Caco-2 (cell line): Measurements from ENCODE around the gene ATP6V0E2. TPM values are rescaled to one million over a fixed set of nuclear protein-coding genes. Genes with fewer than 3 reads are reported as not detected.

Source experiments
- BruUV-seq: library from RNA; stranded (reverse); fragments of 400-500 nt; replicated peaks from 2 replicates; lab custom pipeline; 2021; lab: Mats Ljungman, UMichigan
- CTCF ChIA-PET: fragments of 300-600 bp; sonication (Branson Sonifier 250); formaldehyde crosslinking; loops from one replicate; lab custom pipeline; 2022; ENCODE audit warnings: antibody characterized with exemption; lab: Charles Lee
- POLR2A ChIA-PET: fragments of 300-600 bp; sonication (Branson Sonifier 250); formaldehyde crosslinking; loops from one replicate; lab custom pipeline; 2022; ENCODE audit warnings: antibody characterized with exemption; lab: Charles Lee
- DNase-seq, 2 experiments: peaks; one replicate each; pipeline versions ENCODE4 v3.0.0 to v3.0.0-alpha.2; 2020 to 2022
- H3K27me3 ChIP-seq: replicated peaks from 2 replicates; pipeline ENCODE4 v1.6.0; 2011; ENCODE audit warnings: low read length; ENCODE audit not compliant: control insufficient read depth, insufficient read depth
- H3K36me3 ChIP-seq: 2 replicates; pipeline ENCODE4 v1.5.1; 2011; ENCODE audit warnings: low read length; ENCODE audit not compliant: control insufficient read depth, insufficient read depth
- H3K4me1 ChIP-seq: fragments of 250-450 bp; sonication (Bioruptor Pico); 2 replicates; pipeline ENCODE4 v1.5.1; 2020; ENCODE audit warnings: mild to moderate bottlenecking
- H3K4me3 ChIP-seq: 2 replicates; pipeline ENCODE4 v1.5.1; 2011; ENCODE audit warnings: low read depth, mild to moderate bottlenecking, control low read depth, low read length
- H3K9me3 ChIP-seq: fragments of 250-450 bp; sonication (Bioruptor Pico); 2 replicates; pipeline ENCODE4 v1.5.1; 2020; ENCODE audit warnings: mild to moderate bottlenecking, moderate library complexity
- H3K27ac Mint-ChIP-seq: one replicate; pipeline ENCODE4 v1.8.0; 2022; ENCODE audit warnings: mixed read lengths; ENCODE audit not compliant: unreplicated experiment
- H3K27me3 Mint-ChIP-seq: one replicate; pipeline ENCODE4 v1.8.0; 2022; ENCODE audit warnings: mixed read lengths; ENCODE audit not compliant: insufficient read depth, unreplicated experiment
- H3K36me3 Mint-ChIP-seq: one replicate; pipeline ENCODE4 v1.8.0; 2022; ENCODE audit warnings: mild to moderate bottlenecking, mixed read lengths; ENCODE audit not compliant: insufficient read depth, unreplicated experiment
- H3K4me1 Mint-ChIP-seq: one replicate; pipeline ENCODE4 v1.8.0; 2022; ENCODE audit warnings: low read depth, mixed read lengths; ENCODE audit not compliant: unreplicated experiment
- H3K4me3 Mint-ChIP-seq: one replicate; pipeline ENCODE4 v1.8.0; 2022; ENCODE audit warnings: mild to moderate bottlenecking, moderate library complexity, mixed read lengths; ENCODE audit not compliant: unreplicated experiment
- H3K9me3 Mint-ChIP-seq: one replicate; pipeline ENCODE4 v1.8.0; 2022; ENCODE audit warnings: mixed read lengths; ENCODE audit not compliant: unreplicated experiment
- intact Hi-C: fragments of 100-400 bp; cut with micrococcal nuclease; formaldehyde crosslinking; loops from one replicate; pipeline ENCODE4 v1.10.0; 2022; ENCODE audit not compliant: unreplicated experiment
- total RNA-seq: library from RNA; stranded (reverse); gene quantifications from 2 replicates; pipeline ENCODE4 v1.2.3, GENCODE V29; 2022
- TF ChIP-seq, protein P1 (sequence below), 2 experiments: fragments of 200-600 bp in 1 of 2; IDR thresholded peaks; 1 replicate in 1 of 2; 2 replicates in 1 of 2; pipeline versions ENCODE4 v1.5.1 to v1.8.0; 2011 to 2022; ENCODE audit warnings: antibody characterized with exemption in 1 of 2, control low read depth in 1 of 2, inconsistent platforms in 1 of 2, low read depth in 1 of 2, low read length in 1 of 2, mild to moderate bottlenecking in 1 of 2, moderate library complexity in 1 of 2; ENCODE audit not compliant: insufficient read depth in 1 of 2, severe bottlenecking in 1 of 2, unreplicated experiment in 1 of 2

Gene ATP6V0E2
- total RNA-seq, 1 experiment from 2014 or later = 53.9 TPM

DNA sequence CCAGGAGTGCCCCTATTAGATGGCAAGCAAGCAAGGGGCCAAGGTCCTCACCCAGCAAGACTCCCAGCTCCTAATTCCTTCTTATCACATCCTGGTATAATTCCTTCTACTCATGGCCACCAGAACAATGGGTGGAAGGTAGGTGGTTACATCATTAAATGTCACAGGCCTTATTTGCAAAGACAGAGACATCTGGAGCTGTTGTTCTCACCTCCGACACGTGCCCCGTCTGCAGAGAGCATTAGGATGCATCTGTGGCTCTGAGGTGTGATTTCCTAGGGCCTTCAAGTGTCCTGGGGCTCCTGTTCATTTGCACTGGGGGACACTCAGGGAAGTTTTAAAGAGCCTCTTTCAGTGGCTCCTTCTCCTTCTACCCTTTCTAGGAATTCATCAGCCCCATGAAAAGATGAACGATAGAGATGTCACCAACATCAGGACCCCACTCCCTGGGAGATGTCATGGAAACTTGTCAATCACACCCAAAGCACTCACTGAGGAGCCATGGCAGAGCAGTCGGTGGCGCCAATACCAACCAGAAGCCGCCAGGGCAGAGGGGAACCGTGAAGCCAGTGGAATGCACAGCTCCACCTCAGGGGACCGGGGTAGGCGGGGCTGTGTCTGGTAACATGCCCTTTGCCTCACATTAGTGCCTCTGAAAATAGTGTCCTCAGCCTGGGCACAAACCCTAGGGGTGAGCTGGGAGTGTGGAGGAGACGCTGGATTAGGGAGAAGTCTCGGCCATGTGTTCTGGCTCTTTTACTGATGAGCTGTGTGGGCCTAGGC, 2.9 kb upstream of the ATP6V0E2 start:
- no peak overlapping the region for H3K27ac Mint-ChIP-seq
- Histone ChIP-seq H3K4me3 (no peak overlapping the region), H3K9me3 (no peaks in the 10 kb centered on the region), H3K36me3 (no peaks in the 10 kb centered on the region), H3K4me1 (peaks cover 9% of the 10 kb centered on the region; the same call in 1 of the 2 replicates), H3K27me3 (no peaks in the 10 kb centered on the region)
- no peaks in the 10 kb centered on the region for H3K9me3 Mint-ChIP-seq
- ChIA-PET CTCF (no interaction called here), POLR2A (interaction anchor here (0.6 kb wide), 1 partner anchor 98 kb away, joined by 7 read pairs; no protein-coding TSS in a partner anchor)
- no peaks in the 10 kb centered on the region for H3K27me3 Mint-ChIP-seq
- no TSS peak for BruUV-seq
- peaks cover 22% of the 10 kb centered on the region for H3K4me1 Mint-ChIP-seq
- peaks cover 12% of the 10 kb centered on the region for H3K36me3 Mint-ChIP-seq
- TF ChIP-seq, protein P1, sequence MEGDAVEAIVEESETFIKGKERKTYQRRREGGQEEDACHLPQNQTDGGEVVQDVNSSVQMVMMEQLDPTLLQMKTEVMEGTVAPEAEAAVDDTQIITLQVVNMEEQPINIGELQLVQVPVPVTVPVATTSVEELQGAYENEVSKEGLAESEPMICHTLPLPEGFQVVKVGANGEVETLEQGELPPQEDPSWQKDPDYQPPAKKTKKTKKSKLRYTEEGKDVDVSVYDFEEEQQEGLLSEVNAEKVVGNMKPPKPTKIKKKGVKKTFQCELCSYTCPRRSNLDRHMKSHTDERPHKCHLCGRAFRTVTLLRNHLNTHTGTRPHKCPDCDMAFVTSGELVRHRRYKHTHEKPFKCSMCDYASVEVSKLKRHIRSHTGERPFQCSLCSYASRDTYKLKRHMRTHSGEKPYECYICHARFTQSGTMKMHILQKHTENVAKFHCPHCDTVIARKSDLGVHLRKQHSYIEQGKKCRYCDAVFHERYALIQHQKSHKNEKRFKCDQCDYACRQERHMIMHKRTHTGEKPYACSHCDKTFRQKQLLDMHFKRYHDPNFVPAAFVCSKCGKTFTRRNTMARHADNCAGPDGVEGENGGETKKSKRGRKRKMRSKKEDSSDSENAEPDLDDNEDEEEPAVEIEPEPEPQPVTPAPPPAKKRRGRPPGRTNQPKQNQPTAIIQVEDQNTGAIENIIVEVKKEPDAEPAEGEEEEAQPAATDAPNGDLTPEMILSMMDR (IDR thresholded peaks at IDR 0.05; ENCODE audit: insufficient read depth in 1 of 2, low read depth in 1 of 2, low read length in 1 of 2, severe bottlenecking in 1 of 2, unreplicated experiment in 1 of 2) = no peak
- H3K4me3 Mint-ChIP-seq = no peak overlapping the region
- no peak for DNase-seq
- intact Hi-C loops = no loop called here

DNA sequence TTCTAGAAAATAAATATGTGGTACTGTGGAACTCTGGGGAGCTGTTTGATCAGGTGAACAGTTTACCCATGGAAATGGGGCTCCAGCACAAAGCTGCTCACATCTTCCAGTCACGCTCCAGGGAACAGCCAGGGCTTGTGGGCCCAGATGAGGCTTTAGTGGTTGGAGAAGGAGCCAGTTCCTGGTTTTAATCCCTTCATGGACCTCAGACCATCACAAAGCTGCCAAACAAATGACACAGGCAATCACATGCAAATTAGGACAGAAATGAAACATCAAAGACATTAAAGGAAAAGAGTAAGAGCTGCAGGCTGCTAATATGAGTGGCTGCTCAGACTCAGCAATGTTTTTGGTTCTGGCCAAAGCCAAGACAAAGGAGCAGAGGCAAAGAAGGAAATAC, 2.2 kb upstream of the ATP6V0E2 start:
- no peaks in the 10 kb centered on the region for H3K9me3 ChIP-seq
- H3K4me1 Mint-ChIP-seq = peaks cover 22% of the 10 kb centered on the region

DNA sequence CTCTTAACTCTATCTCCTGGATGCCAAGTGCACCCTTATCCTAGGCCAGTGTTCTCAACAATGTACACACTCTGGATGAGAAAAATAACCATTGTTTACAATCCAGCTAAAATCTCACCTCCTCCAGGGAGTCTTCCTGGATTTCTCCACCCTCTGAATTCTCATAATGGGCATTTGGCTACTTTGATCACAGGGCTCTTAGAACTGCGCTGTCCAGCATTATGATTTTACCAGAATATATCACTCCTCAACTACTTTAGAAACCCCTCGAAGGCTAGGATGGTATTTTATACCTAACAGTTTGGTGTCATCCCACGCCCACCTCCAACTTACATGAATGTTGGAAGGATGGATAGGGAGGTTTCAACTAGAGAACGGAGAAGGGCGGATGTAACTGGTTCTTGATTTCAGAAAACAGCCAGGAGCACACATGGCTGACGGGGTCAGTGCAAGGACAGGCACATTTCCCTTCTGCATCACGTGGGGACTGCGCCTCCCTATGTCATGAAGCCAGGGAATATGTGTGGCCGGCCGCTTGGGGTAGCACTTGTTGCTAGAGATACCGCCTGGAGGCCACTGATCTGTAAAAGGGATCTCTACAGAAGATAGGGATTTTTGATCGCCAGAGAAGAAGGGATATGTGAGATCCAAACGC, 1.2 kb upstream of the ATP6V0E2 start:
- Histone ChIP-seq H3K36me3 (no peaks in the 10 kb centered on the region), H3K27me3 (no peaks in the 10 kb centered on the region), H3K4me1 (peaks cover 9% of the 10 kb centered on the region; the same call in 1 of the 2 replicates), H3K4me3 (peak overlapping the region; percentile 71), H3K9me3 (no peaks in the 10 kb centered on the region)
- Mint-ChIP-seq H3K4me1 (peaks cover 22% of the 10 kb centered on the region), H3K9me3 (no peaks in the 10 kb centered on the region), H3K27ac (peak overlapping the region; percentile 63), H3K27me3 (no peaks in the 10 kb centered on the region), H3K4me3 (peak overlapping the region; percentile 70), H3K36me3 (peaks cover 12% of the 10 kb centered on the region)
- POLR2A ChIA-PET = no interaction called here
- intact Hi-C loops = loop anchor here (1.0 kb wide), 1 partner anchor 34 kb away; the partner anchor contains the start of gene ZNF862
- TF ChIP-seq, protein P1 (IDR thresholded peaks at IDR 0.05; ENCODE audit: insufficient read depth in 1 of 2, low read depth in 1 of 2, low read length in 1 of 2, severe bottlenecking in 1 of 2, unreplicated experiment in 1 of 2) = peak; percentile 17 to 26
- DNase-seq = peak; percentile 82 to 86
- CTCF ChIA-PET = no interaction called here
- no TSS peak for BruUV-seq

More for the DNA sequence above, 2.2 kb upstream of the ATP6V0E2 start:
- H3K27me3 Mint-ChIP-seq = no peaks in the 10 kb centered on the region
- intact Hi-C loops = no loop called here
- no TSS peak for BruUV-seq
- DNase-seq = no peak
- no peak overlapping the region for H3K27ac Mint-ChIP-seq
- no peaks in the 10 kb centered on the region for H3K9me3 Mint-ChIP-seq
- H3K4me3 Mint-ChIP-seq = no peak overlapping the region
- peaks cover 12% of the 10 kb centered on the region for H3K36me3 Mint-ChIP-seq
- no peak overlapping the region for H3K4me3 ChIP-seq
- POLR2A ChIA-PET = interaction anchor here (0.6 kb wide), 1 partner anchor 99 kb away, joined by 7 read pairs; no protein-coding TSS in a partner anchor
- H3K27me3 ChIP-seq = no peaks in the 10 kb centered on the region
- no peaks in the 10 kb centered on the region for H3K36me3 ChIP-seq
- TF ChIP-seq, protein P1 (IDR thresholded peaks at IDR 0.05; ENCODE audit: insufficient read depth in 1 of 2, low read depth in 1 of 2, low read length in 1 of 2, severe bottlenecking in 1 of 2, unreplicated experiment in 1 of 2) = no peak
- peaks cover 9% of the 10 kb centered on the region; the same call in 1 of the 2 replicates for H3K4me1 ChIP-seq
- CTCF ChIA-PET = no interaction called here
